Large intestine (tissue), 3 donors: ENCODE measurements around the gene TTC28. TPM values are rescaled to one million over a fixed set of nuclear protein-coding genes. Genes with fewer than 3 reads are reported as not detected.
"Not testable (repeated sequence)": the region's sequence is repeated elsewhere in the genome, so short reads cannot be mapped to it uniquely, and the experiment has no call there.

ENCODE experiments used
- DNase-seq, 2 donors: peaks; one replicate each; pipeline versions ENCODE4 v3.0.0 to v3.0.0-alpha.2; 2013
- H3K27ac ChIP-seq: one replicate; pipeline ENCODE4 v1.5.1; 2013; ENCODE audit warnings: low read length
- H3K27me3 ChIP-seq: 2 replicates; pipeline ENCODE4 v1.6.1; 2013; ENCODE audit warnings: low read length; ENCODE audit not compliant: control insufficient read depth, insufficient read depth
- H3K36me3 ChIP-seq: 2 replicates; pipeline ENCODE4 v1.6.1; 2013; ENCODE audit warnings: low read length; ENCODE audit not compliant: control insufficient read depth, insufficient read depth
- H3K4me1 ChIP-seq: one replicate; pipeline ENCODE4 v1.6.1; 2013; ENCODE audit warnings: low read length; ENCODE audit not compliant: control insufficient read depth, insufficient read depth
- H3K4me3 ChIP-seq: one replicate; pipeline ENCODE4 v1.5.1; 2013; ENCODE audit warnings: low read length
- H3K9me3 ChIP-seq: one replicate; pipeline ENCODE4 v1.6.1; 2013; ENCODE audit warnings: mild to moderate bottlenecking, low read depth, low read length, moderate library complexity; ENCODE audit not compliant: control insufficient read depth
- WGBS: methylation state at CpG from one replicate; pipeline ENCODE4 v1.1.5; 2013; ENCODE audit warnings: low lambda C conversion rate; ENCODE audit not compliant: insufficient coverage; 5-methylcytosine and 5-hydroxymethylcytosine counted together
- polyA plus RNA-seq: library from polyadenylated mRNA; unstranded; fragments of 120-200 nt; gene quantifications from one replicate; pipeline ENCODE4 v1.2.1, GENCODE V29; 2013

The TTC28 gene
- polyA plus RNA-seq, 1 donor: 25.5 TPM

GRCh38 chr22:28678170-28678569 is 1.5 kb downstream of the TTC28 start:
- H3K9me3 ChIP-seq, H3K27ac ChIP-seq, H3K4me1 ChIP-seq, H3K27me3 ChIP-seq, H3K36me3 ChIP-seq, H3K4me3 ChIP-seq, DNase-seq: not testable (repeated sequence)
- WGBS: no CpG with 5 or more reads among the region's 7 CpGs

GRCh38 chr22:28674121-28674563 is 5.5 kb downstream of the TTC28 start:
- peaks cover 2% of the 10 kb centered on the region for H3K9me3 ChIP-seq
- no peak for DNase-seq
- H3K36me3 ChIP-seq: no peaks in the 10 kb centered on the region
- H3K4me3 ChIP-seq: no peak overlapping the region
- no peak overlapping the region for H3K27ac ChIP-seq
- no peaks in the 10 kb centered on the region for H3K4me1 ChIP-seq
- no CpG with 5 or more reads among the region's 3 CpGs for WGBS
- H3K27me3 ChIP-seq: peaks cover 2% of the 10 kb centered on the region

- no peaks in the 10 kb centered on the region for H3K27me3 ChIP-seq
- 100% methylated on average over 1 of the region's 3 CpGs for WGBS
Measured at GRCh38 chr22:28670756-28671155, 8.9 kb downstream of the TTC28 start.

GRCh38 chr22:28670161-28670560 is 9.5 kb downstream of the TTC28 start:
- Histone ChIP-seq H3K4me1 (no peaks in the 10 kb centered on the region), H3K9me3 (peaks cover 2% of the 10 kb centered on the region), H3K27me3 (no peaks in the 10 kb centered on the region), H3K36me3 (no peaks in the 10 kb centered on the region), H3K27ac (no peak overlapping the region), H3K4me3 (no peak overlapping the region)
- DNase-seq: no peak
- 100% methylated on average over 2 of the region's 4 CpGs for WGBS

More at GRCh38 chr22:28670756-28671155, 8.9 kb downstream of the TTC28 start:
- Histone ChIP-seq H3K9me3 (peaks cover 2% of the 10 kb centered on the region), H3K27ac (no peak overlapping the region), H3K36me3 (no peaks in the 10 kb centered on the region), H3K4me1 (no peaks in the 10 kb centered on the region), H3K4me3 (no peak overlapping the region)
- no peak for DNase-seq

- no peak for DNase-seq
- H3K27me3 ChIP-seq: no peaks in the 10 kb centered on the region
- peaks cover 2% of the 10 kb centered on the region for H3K9me3 ChIP-seq
- H3K4me3 ChIP-seq: no peak overlapping the region
- 59% methylated on average over 2 of the region's 2 CpGs for WGBS
- no peak overlapping the region for H3K27ac ChIP-seq
- no peaks in the 10 kb centered on the region for H3K36me3 ChIP-seq
- H3K4me1 ChIP-seq: no peaks in the 10 kb centered on the region
Measured at GRCh38 chr22:28669387-28669786, 10.3 kb downstream of the TTC28 start.

GRCh38 chr22:28663569-28663942 is 16.1 kb downstream of the TTC28 start:
- H3K27me3 ChIP-seq, H3K4me1 ChIP-seq, H3K4me3 ChIP-seq, DNase-seq, H3K36me3 ChIP-seq, H3K27ac ChIP-seq, H3K9me3 ChIP-seq: not testable (repeated sequence)
- WGBS: no CpG with 5 or more reads among the region's 13 CpGs

- Histone ChIP-seq H3K4me3 (no peak overlapping the region), H3K4me1 (no peaks in the 10 kb centered on the region), H3K27ac (no peak overlapping the region), H3K27me3 (no peaks in the 10 kb centered on the region), H3K36me3 (no peaks in the 10 kb centered on the region), H3K9me3 (peaks cover 2% of the 10 kb centered on the region)
- DNase-seq: no peak
- 90% methylated on average over 2 of the region's 3 CpGs for WGBS
Measured at GRCh38 chr22:28658448-28658847, 21.2 kb downstream of the TTC28 start.

GRCh38 chr22:28656181-28656580 is 23.5 kb downstream of the TTC28 start:
- Histone ChIP-seq H3K27me3 (no peaks in the 10 kb centered on the region), H3K36me3 (no peaks in the 10 kb centered on the region), H3K4me1 (no peaks in the 10 kb centered on the region), H3K9me3 (peaks cover 2% of the 10 kb centered on the region), H3K4me3 (no peak overlapping the region), H3K27ac (no peak overlapping the region)
- WGBS: no CpG with 5 or more reads among the region's 3 CpGs
- DNase-seq: no peak

GRCh38 chr22:28650463-28650862 is 29.2 kb downstream of the TTC28 start:
- Histone ChIP-seq H3K9me3 (peaks cover 1% of the 10 kb centered on the region), H3K4me1 (no peaks in the 10 kb centered on the region)
- DNase-seq: no peak

GRCh38 chr22:28648792-28649191 is 30.8 kb downstream of the TTC28 start:
- Histone ChIP-seq H3K4me1 (no peaks in the 10 kb centered on the region), H3K4me3 (no peak overlapping the region), H3K36me3 (no peaks in the 10 kb centered on the region), H3K27me3 (no peaks in the 10 kb centered on the region), H3K9me3 (no peaks in the 10 kb centered on the region), H3K27ac (no peak overlapping the region)
- 100% methylated on average over 2 of the region's 4 CpGs for WGBS
- DNase-seq: no peak

More at GRCh38 chr22:28650463-28650862, 29.2 kb downstream of the TTC28 start:
- Histone ChIP-seq H3K27ac (no peak overlapping the region), H3K36me3 (no peaks in the 10 kb centered on the region), H3K27me3 (no peaks in the 10 kb centered on the region), H3K4me3 (no peak overlapping the region)

GRCh38 chr22:28647216-28647615 is 32.4 kb downstream of the TTC28 start:
- Histone ChIP-seq H3K4me3 (no peak overlapping the region), H3K4me1 (no peaks in the 10 kb centered on the region), H3K27me3 (no peaks in the 10 kb centered on the region), H3K27ac (no peak overlapping the region), H3K9me3 (no peaks in the 10 kb centered on the region), H3K36me3 (no peaks in the 10 kb centered on the region)
- WGBS: no CpG with 5 or more reads among the region's 3 CpGs
- DNase-seq: no peak
